GM21367 (cell line): ENCODE data around the gene APOC4.
A peak's percentile ranks its signal among the peaks of the same experiment; 100 is the strongest.
"Not testable (repeated sequence)": the region's sequence is repeated elsewhere in the genome, so short reads cannot be mapped to it uniquely, and the experiment has no call there.

Experiments used
- ATAC-seq: cut with Tn5 transposase; IDR thresholded peaks from one replicate; pipeline ENCODE4 v1.9.1; 2021; ENCODE audit not compliant: unreplicated experiment

APOC4 gene

GRCh38 chr19:44914433-44915206 is 27.4 kb upstream of the APOC4 start, which contains the start of gene APOC1:
Gene APOC1 (plus strand): TSS chr19:44914608. CDS start chr19:44914892, 284 bp downstream.
- peak; percentile 65 for ATAC-seq

- ATAC-seq, result no peak
Observed at GRCh38 chr19:44924243-44924725, 17.8 kb upstream of the APOC4 start.

GRCh38 chr19:44925114-44925891 is 16.7 kb upstream of the APOC4 start:
- ATAC-seq, result no peak

GRCh38 chr19:44926245-44927077 is 15.6 kb upstream of the APOC4 start:
- ATAC-seq, result not testable (repeated sequence)

- ATAC-seq, result no peak
Observed at GRCh38 chr19:44927746-44928145, 14.3 kb upstream of the APOC4 start.

- ATAC-seq, result no peak
Observed at GRCh38 chr19:44930088-44930487, 11.9 kb upstream of the APOC4 start.

- ATAC-seq, result no peak
Observed at GRCh38 chr19:44931541-44931940, 10.5 kb upstream of the APOC4 start.

GRCh38 chr19:44939668-44940067 is 2.4 kb upstream of the APOC4 start:
- no peak for ATAC-seq

- ATAC-seq, result no peak
Observed at GRCh38 chr19:44943801-44944249, 1.8 kb downstream of the APOC4 start.

- ATAC-seq, result no peak
Observed at GRCh38 chr19:44947041-44947581, 5.1 kb downstream of the APOC4 start.

- ATAC-seq, result no peak
Observed at GRCh38 chr19:44948237-44948636, 6.2 kb downstream of the APOC4 start.

- no peak for ATAC-seq
Observed at GRCh38 chr19:44948763-44949374, 6.8 kb downstream of the APOC4 start.

GRCh38 chr19:44949550-44949949 is 7.5 kb downstream of the APOC4 start:
- no peak for ATAC-seq

- no peak for ATAC-seq
Observed at GRCh38 chr19:44951179-44952159, 9.4 kb downstream of the APOC4 start.

GRCh38 chr19:44954278-44954648 is 12.2 kb downstream of the APOC4 start:
- ATAC-seq, result no peak

- peak; percentile 59 for ATAC-seq
Observed at GRCh38 chr19:44954649-44955504, 12.8 kb downstream of the APOC4 start, which contains the start of gene CLPTM1. Gene CLPTM1 (plus strand): TSS chr19:44955380. CDS start chr19:44955396, 16 bp downstream.

- ATAC-seq, result no peak
Observed at GRCh38 chr19:44955505-44956439, 13.7 kb downstream of the APOC4 start.
